K562 (cell line): ENCODE results near the gene FRRS1. TPM values are rescaled to one million over a fixed set of nuclear protein-coding genes. Genes with fewer than 3 reads are reported as not detected.

Source experiments
- ATAC-seq: fragments of 200-7000 bp; cut with Tn5 transposase; 3 replicates; pipeline ENCODE4 v1.9.1; 2020; ENCODE audit warnings: moderate library complexity
- BruUV-seq: library from RNA; stranded (reverse); fragments of 400-500 nt; replicated peaks from 2 replicates; lab custom pipeline; 2021; lab: Mats Ljungman, UMichigan
- CTCF ChIA-PET: fragments of 300-600 bp; formaldehyde crosslinking; extraction: SDS; loops from one replicate; lab custom pipeline; 2021; ENCODE audit warnings: low intra/inter-chr PET ratio; lab: Yijun Ruan, JAX
- POLR2A ChIA-PET: fragments of 300-600, 350-650 bp; sonication (Branson Sonifier 250); formaldehyde crosslinking; extraction: SDS; loops from one replicate; lab custom pipeline; 2021; ENCODE audit warnings: antibody characterized with exemption, inconsistent platforms; lab: Yijun Ruan, JAX
- DNase-seq, 4 experiments: peaks; one replicate each; pipeline versions ENCODE4 v3.0.0 to v3.0.0-alpha.2; 2011 to 2018; ENCODE audit warnings: low spot score in 3 of 4, mixed read lengths in 3 of 4; ENCODE audit errors: extremely low read depth in 1 of 4
- FAIRE-seq: peaks from 2 replicates; lab custom pipeline; 2011; peaks lifted over from hg19 to GRCh38; lab: Jason Lieb, UNC
- H2AFZ ChIP-seq: 2 replicates; pipeline ENCODE4 v1.6.0; 2011; ENCODE audit warnings: low read depth, low read length, control low read depth, inconsistent platforms
- H3K27ac ChIP-seq: fragments of 200-600 bp; 3 replicates; pipeline ENCODE4 v1.8.0; 2011; ENCODE audit warnings: low read depth, mild to moderate bottlenecking, control low read depth, inconsistent platforms, low read length, moderate library complexity, mixed read lengths; ENCODE audit errors: extremely low read depth
- H3K27me3 ChIP-seq, 2 experiments: fragments of 300-600 bp in 1 of 2; 2 replicates in 1 of 2; 3 replicates in 1 of 2; pipeline versions ENCODE4 v1.6.0 to v1.8.0; 2011; ENCODE audit warnings: inconsistent platforms in 2 of 2, low read length in 2 of 2, mild to moderate bottlenecking in 1 of 2, mixed read lengths in 1 of 2, moderate library complexity in 1 of 2; ENCODE audit not compliant: control insufficient read depth in 2 of 2, insufficient read depth in 2 of 2
- H3K36me3 ChIP-seq: fragments of 300-600 bp; 3 replicates; pipeline ENCODE4 v1.8.0; 2011; ENCODE audit warnings: mild to moderate bottlenecking, low read length, inconsistent platforms; ENCODE audit not compliant: control insufficient read depth, insufficient read depth
- H3K4me1 ChIP-seq, 2 experiments: fragments of 200-600 bp in 1 of 2; replicated peaks in 1 of 2; 2 replicates in 1 of 2; 3 replicates in 1 of 2; pipeline versions ENCODE4 v1.5.1 to v1.8.0; 2011; ENCODE audit warnings: inconsistent platforms in 2 of 2, low read length in 2 of 2, mild to moderate bottlenecking in 1 of 2, mixed read lengths in 1 of 2, moderate library complexity in 1 of 2; ENCODE audit not compliant: control insufficient read depth in 2 of 2, insufficient read depth in 2 of 2
- H3K4me2 ChIP-seq: 2 replicates; pipeline ENCODE4 v1.6.1; 2011; ENCODE audit warnings: low read length, control low read depth, inconsistent platforms, mixed read lengths; ENCODE audit not compliant: insufficient read depth
- H3K4me3 ChIP-seq: fragments of 200-600 bp; sonication (generic), shearing (Covaris generic); 2 replicates; pipeline ENCODE4 v1.5.1; 2016; ENCODE audit warnings: control low read depth, inconsistent platforms
- H3K79me2 ChIP-seq: fragments of 200-600 bp; 3 replicates; pipeline ENCODE4 v1.8.0; 2011; ENCODE audit warnings: low read length, inconsistent platforms; ENCODE audit not compliant: control insufficient read depth, insufficient read depth
- H3K9ac ChIP-seq, 2 experiments: 2 replicates each; pipeline versions ENCODE4 v1.6.0 to v1.6.1; 2011; ENCODE audit warnings: low read depth in 2 of 2, low read length in 2 of 2, control low read depth in 1 of 2, inconsistent platforms in 1 of 2, mild to moderate bottlenecking in 1 of 2, mixed read lengths in 1 of 2; ENCODE audit not compliant: insufficient read depth in 1 of 2
- H3K9me1 ChIP-seq: one replicate; pipeline ENCODE4 v1.6.0; 2011; ENCODE audit warnings: inconsistent platforms, mild to moderate bottlenecking, low read length, moderate library complexity; ENCODE audit not compliant: control insufficient read depth, insufficient read depth
- H3K9me3 ChIP-seq: replicated peaks from 2 replicates; pipeline ENCODE4 v1.5.1; 2011; ENCODE audit warnings: low read depth, low read length, inconsistent platforms; ENCODE audit not compliant: control insufficient read depth, insufficient read depth
- H4K20me1 ChIP-seq: replicated peaks from 2 replicates; pipeline ENCODE4 v1.6.1; 2011; ENCODE audit warnings: low read length, inconsistent platforms, mixed read lengths; ENCODE audit not compliant: control insufficient read depth, insufficient read depth
- BRF2 ChIP-seq: IDR thresholded peaks from 3 replicates; pipeline ENCODE4 v1.6.1; 2011; ENCODE audit warnings: borderline replicate concordance, mild to moderate bottlenecking; ENCODE audit not compliant: insufficient read length, insufficient read depth
- SPI1 ChIP-seq: IDR thresholded peaks from 2 replicates; pipeline ENCODE4 v1.6.1; 2011; ENCODE audit warnings: low read depth, low read length, control low read depth, borderline replicate concordance
- WHSC1 ChIP-seq: IDR thresholded peaks from one replicate; pipeline ENCODE4 v1.6.1; 2012; ENCODE audit warnings: low read length, control low read depth, inconsistent platforms
- ZBTB34 ChIP-seq: fragments of 250-450 bp; sonication (Bioruptor Pico); IDR thresholded peaks from 2 replicates; pipeline ENCODE4 v1.8.0; 2021; ENCODE audit warnings: mild to moderate bottlenecking, moderate library complexity
- WGBS: fragments of 100-300 bp; shearing (Covaris generic); methylation state at CpG from one replicate; pipeline ENCODE4 v1.1.6; 2016; ENCODE audit warnings: low coverage, mixed read lengths; ENCODE audit not compliant: insufficient coverage; ENCODE audit errors: missing lambda C conversion rate; 5-methylcytosine and 5-hydroxymethylcytosine counted together
- in situ Hi-C: fragments of 300-500 bp; cut with MboI; formaldehyde crosslinking; loops from 4 replicates; pipeline ENCODE4 v1.15.0; 2018; ENCODE audit warnings: inconsistent platforms, mixed read lengths
- intact Hi-C: fragments of 100-400 bp; cut with micrococcal nuclease; formaldehyde crosslinking; loops from 2 replicates; pipeline ENCODE4 v1.14.2; 2022
- polyA plus RNA-seq, 8 experiments: library from polyadenylated mRNA; depleted of rRNA in 4 of 8; stranded (reverse) in 5 of 8; unstranded in 3 of 8; fragments of >200 nt; fragmentation: Nextera tagmentation in 2 of 8; fragmentation: Illumina TruSeq in 1 of 8; extraction: Ambion mirVana in 2 of 8; extraction: Trizol in 1 of 8; gene quantifications; 2 replicates each; pipeline versions ENCODE4 v1.2.1 to v1.2.3, GENCODE V29; 2011 to 2014; ENCODE audit warnings: inconsistent platforms in 1 of 8, missing spikeins in 1 of 8
- total RNA-seq, 7 experiments: library from RNA; depleted of rRNA in 6 of 7; stranded (reverse); fragments of >200 nt in 6 of 7; fragmentation: Illumina TruSeq in 2 of 7; extraction: Trizol in 2 of 7; gene quantifications; 2 replicates each; pipeline versions ENCODE4 v1.2.1 to v1.2.3, GENCODE V29; 2011 to 2021; ENCODE audit warnings: low replicate concordance in 1 of 7

FRRS1 gene
- total and polyA plus RNA-seq, 9 of the 15 experiments (the other 6 are each of a cell fraction or from before 2014, with no cell fraction given): 0.87 to 54.0 (median 23.7) TPM

GRCh38 chr1:99755664-99756063 lies 10.8 kb downstream of the FRRS1 start:
- Histone ChIP-seq H3K36me3 (peaks cover 22% of the 10 kb centered on the region; the same call in 2 of the 3 replicates), H3K79me2 (peaks cover 92% of the 10 kb centered on the region), H4K20me1 (no peaks in the 10 kb centered on the region), H3K27ac (no peak overlapping the region), H3K4me1 (peaks cover 0 to 23% of the 10 kb centered on the region in 2 experiments; a peak in 4 of 5 replicates), H3K9me1 (peaks cover 4% of the 10 kb centered on the region), H3K9ac (no peak overlapping the region), H3K27me3 (no peaks in the 10 kb centered on the region), H3K9me3 (0 out of 2 replicates have a peak, but pooled peaks cover 3% of the 10 kb centered on the region), H2AFZ (no peak overlapping the region), H3K4me3 (no peak overlapping the region), H3K4me2 (no peak overlapping the region)
- ChIA-PET CTCF (no interaction called here), POLR2A (interaction anchor here (0.7 to 1.5 kb wide), 3 partner anchors 8 to 310 kb away, joined by 3 to 6 read pairs (median 3); no protein-coding TSS in a partner anchor)
- no peak for DNase-seq
- BruUV-seq: no TSS peak
- FAIRE-seq: no peak
- WGBS: 24% methylated on average over 2 of the region's 2 CpGs
- in situ Hi-C loops: no loop called here
- ATAC-seq: 0 out of 3 replicates have a peak, but pooled peaks have one; percentile 16
- TF ChIP-seq SPI1: 0 out of 2 replicates have a peak, but pooled peaks have one; percentile 32
- TF ChIP-seq BRF2: no peak
- intact Hi-C loops: no loop called here

DNA sequence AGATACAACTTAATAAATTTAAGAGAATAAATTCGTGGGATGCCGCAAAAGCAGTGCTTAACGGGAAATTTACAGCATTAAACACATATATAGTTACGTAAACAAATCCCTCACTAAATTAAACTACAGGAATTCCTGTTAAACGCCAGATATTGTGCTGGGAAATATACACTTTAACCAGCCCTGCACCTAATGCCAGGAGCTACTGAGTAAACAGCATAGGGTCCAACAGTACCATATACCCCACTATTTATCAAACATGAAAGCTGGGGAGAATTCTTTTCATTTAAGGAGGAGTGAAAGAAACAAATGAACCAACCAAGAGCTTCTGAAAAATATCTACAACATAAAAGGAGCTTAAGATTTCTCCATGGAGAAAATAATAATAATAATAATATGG lies 11.7 kb downstream of the FRRS1 start:
- intact Hi-C loops (no loop called here), in situ Hi-C loops (no loop called here)
- BruUV-seq: no TSS peak
- peaks cover 4 to 26% of the 10 kb centered on the region in 2 experiments; a peak in 4 of 5 replicates for H3K4me1 ChIP-seq
- H3K27ac ChIP-seq: no peak overlapping the region
- ATAC-seq: no peak
- WGBS: 90% methylated on average over 5 of the region's 5 CpGs
- 0 out of 2 replicates have a peak, but pooled peaks cover 2% of the 10 kb centered on the region for H4K20me1 ChIP-seq
- H3K9ac ChIP-seq: no peak overlapping the region
- DNase-seq: no peak
- peaks cover 4% of the 10 kb centered on the region for H3K9me1 ChIP-seq
- no peak for FAIRE-seq
- no peak overlapping the region for H3K4me3 ChIP-seq
- ChIA-PET CTCF (no interaction called here), POLR2A (interaction anchor here (0.8 to 2.4 kb wide), 3 partner anchors 8 to 12 kb away, joined by 4 to 17 read pairs (median 4); partner anchors contain the start of gene FRRS1)
- H3K36me3 ChIP-seq: peaks cover 14% of the 10 kb centered on the region; the same call in 2 of the 3 replicates
- no peaks in the 10 kb centered on the region for H3K27me3 ChIP-seq
- peaks cover 92% of the 10 kb centered on the region for H3K79me2 ChIP-seq
- H3K4me2 ChIP-seq: no peak overlapping the region
- TF ChIP-seq WHSC1 (no peak), ZBTB34 (CRISPR knock-in tag) (no peak)
- no peak overlapping the region for H2AFZ ChIP-seq
- 0 out of 2 replicates have a peak, but pooled peaks cover 2% of the 10 kb centered on the region for H3K9me3 ChIP-seq
